ENCODE data around the gene SELENOH.

SELENOH gene

GRCh38 chr11:57742087-57742452 lies 779 bp downstream of the SELENOH start:
- in situ Hi-C loops (cut with HindIII; ENCODE audit: low pct_ligation_motif_present, low pct_unique_long_range_greater_than_20kb, low sequenced_read_pairs), result no loop called here
- DNase-seq, result no peak

- in situ Hi-C loops (cut with HindIII; ENCODE audit: low pct_ligation_motif_present, low pct_unique_long_range_greater_than_20kb, low sequenced_read_pairs), result no loop called here
- no peak for DNase-seq
These were observed 3.1 kb downstream of the SELENOH start for GRCh38 chr11:57744357-57744756.

- DNase-seq, result no peak
- in situ Hi-C loops (cut with HindIII; ENCODE audit: low pct_ligation_motif_present, low pct_unique_long_range_greater_than_20kb, low sequenced_read_pairs), result no loop called here
These were observed 3.9 kb downstream of the SELENOH start for GRCh38 chr11:57745206-57745605.

GRCh38 chr11:57746920-57747319 lies 5.6 kb downstream of the SELENOH start:
- DNase-seq, result no peak
- in situ Hi-C loops (cut with HindIII; ENCODE audit: low pct_ligation_motif_present, low pct_unique_long_range_greater_than_20kb, low sequenced_read_pairs), result no loop called here

- DNase-seq, result no peak
- in situ Hi-C loops (cut with HindIII; ENCODE audit: low pct_ligation_motif_present, low pct_unique_long_range_greater_than_20kb, low sequenced_read_pairs), result no loop called here
These were observed 9.9 kb downstream of the SELENOH start for GRCh38 chr11:57751176-57751575.

- in situ Hi-C loops (cut with HindIII; ENCODE audit: low pct_ligation_motif_present, low pct_unique_long_range_greater_than_20kb, low sequenced_read_pairs), result no loop called here
- peak; percentile 47 for DNase-seq
These were observed 10.5 kb downstream of the SELENOH start, which contains the start of gene BTBD18 for GRCh38 chr11:57751676-57752253. Gene BTBD18 (minus strand): TSS chr11:57751819. CDS start chr11:57751188, 631 bp downstream.

GRCh38 chr11:57752954-57753353 lies 11.7 kb downstream of the SELENOH start:
- in situ Hi-C loops (cut with HindIII; ENCODE audit: low pct_ligation_motif_present, low pct_unique_long_range_greater_than_20kb, low sequenced_read_pairs), result no loop called here
- DNase-seq, result no peak

- in situ Hi-C loops (cut with HindIII; ENCODE audit: low pct_ligation_motif_present, low pct_unique_long_range_greater_than_20kb, low sequenced_read_pairs), result no loop called here
- no peak for DNase-seq
These were observed 16.9 kb downstream of the SELENOH start for GRCh38 chr11:57758174-57758573.

GRCh38 chr11:57761301-57762234 lies 20.3 kb downstream of the SELENOH start, which contains the start of gene CTNND1:
Gene CTNND1 (plus strand): TSS chr11:57761802. CDS start chr11:57791479, 29,677 bp downstream.
- in situ Hi-C loops (cut with HindIII; ENCODE audit: low pct_ligation_motif_present, low pct_unique_long_range_greater_than_20kb, low sequenced_read_pairs), result no loop called here
- peak; percentile 97 for DNase-seq

- DNase-seq, result peak; percentile 17
- in situ Hi-C loops (cut with HindIII; ENCODE audit: low pct_ligation_motif_present, low pct_unique_long_range_greater_than_20kb, low sequenced_read_pairs), result no loop called here
These were observed 21.1 kb downstream of the SELENOH start for GRCh38 chr11:57762235-57762861.

- in situ Hi-C loops (cut with HindIII; ENCODE audit: low pct_ligation_motif_present, low pct_unique_long_range_greater_than_20kb, low sequenced_read_pairs), result no loop called here
- peak; percentile 53 for DNase-seq
These were observed 22.3 kb downstream of the SELENOH start for GRCh38 chr11:57763568-57763967.

- no peak for DNase-seq
- in situ Hi-C loops (cut with HindIII; ENCODE audit: low pct_ligation_motif_present, low pct_unique_long_range_greater_than_20kb, low sequenced_read_pairs), result no loop called here
These were observed 22.7 kb downstream of the SELENOH start for GRCh38 chr11:57764021-57764420.

- in situ Hi-C loops (cut with HindIII; ENCODE audit: low pct_ligation_motif_present, low pct_unique_long_range_greater_than_20kb, low sequenced_read_pairs), result no loop called here
These were observed 23.3 kb downstream of the SELENOH start for GRCh38 chr11:57764566-57764965.

GRCh38 chr11:57764972-57765371 lies 23.7 kb downstream of the SELENOH start:
- DNase-seq, result no peak
- in situ Hi-C loops (cut with HindIII; ENCODE audit: low pct_ligation_motif_present, low pct_unique_long_range_greater_than_20kb, low sequenced_read_pairs), result no loop called here

More at GRCh38 chr11:57764566-57764965, 23.3 kb downstream of the SELENOH start:
- DNase-seq, result no peak

GRCh38 chr11:57770793-57771192 lies 29.5 kb downstream of the SELENOH start:
- in situ Hi-C loops (cut with HindIII; ENCODE audit: low pct_ligation_motif_present, low pct_unique_long_range_greater_than_20kb, low sequenced_read_pairs), result no loop called here
- DNase-seq, result no peak

- DNase-seq, result no peak
- in situ Hi-C loops (cut with HindIII; ENCODE audit: low pct_ligation_motif_present, low pct_unique_long_range_greater_than_20kb, low sequenced_read_pairs), result no loop called here
These were observed 30.1 kb downstream of the SELENOH start for GRCh38 chr11:57771365-57771764.

- no peak for DNase-seq
- in situ Hi-C loops (cut with HindIII; ENCODE audit: low pct_ligation_motif_present, low pct_unique_long_range_greater_than_20kb, low sequenced_read_pairs), result no loop called here
These were observed 31.3 kb downstream of the SELENOH start for GRCh38 chr11:57772562-57772961.

- in situ Hi-C loops (cut with HindIII; ENCODE audit: low pct_ligation_motif_present, low pct_unique_long_range_greater_than_20kb, low sequenced_read_pairs), result no loop called here
- no peak for DNase-seq
These were observed 31.8 kb downstream of the SELENOH start for GRCh38 chr11:57773026-57773598.

- no peak for DNase-seq
- in situ Hi-C loops (cut with HindIII; ENCODE audit: low pct_ligation_motif_present, low pct_unique_long_range_greater_than_20kb, low sequenced_read_pairs), result no loop called here
These were observed 34.2 kb downstream of the SELENOH start for GRCh38 chr11:57775491-57775890.
